HG03064 (cell line): ENCODE results near the gene GMPR.
"Not testable (repeated sequence)": the region's sequence is repeated elsewhere in the genome, so short reads cannot be mapped to it uniquely, and the experiment has no call there.

Experiments
- ATAC-seq: cut with Tn5 transposase; IDR thresholded peaks from one replicate; pipeline ENCODE4 v1.9.1; 2021; ENCODE audit warnings: low read depth; ENCODE audit not compliant: unreplicated experiment

The GMPR gene

DNA sequence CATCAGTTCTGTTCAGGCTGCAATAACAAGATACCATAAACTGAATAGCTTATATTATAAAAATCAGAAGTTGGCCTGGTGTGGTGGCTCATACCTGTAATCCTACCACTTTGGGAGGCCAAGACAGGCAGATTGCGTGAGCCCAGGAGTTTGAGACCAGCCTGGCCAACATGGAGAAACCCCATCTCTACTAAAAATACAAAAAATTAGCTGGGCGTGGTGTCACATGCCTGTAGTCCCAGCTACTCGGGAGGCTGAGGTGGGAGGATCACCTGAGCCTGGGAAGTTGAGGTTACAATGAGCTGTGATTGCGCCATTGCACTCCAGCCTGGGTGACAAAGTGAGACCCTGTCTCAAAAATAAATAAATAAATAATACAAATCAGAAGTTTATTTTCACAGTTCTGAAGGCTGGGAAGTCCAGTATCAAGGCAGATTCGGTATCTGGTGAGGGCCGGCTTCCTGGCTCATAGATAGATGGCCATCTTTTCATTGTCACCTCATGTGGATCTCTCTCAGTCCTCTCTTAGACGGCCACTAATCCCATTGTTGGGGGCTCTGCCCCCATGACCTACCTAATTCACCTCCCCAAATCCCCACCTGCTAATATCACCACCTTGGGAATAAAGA is 31.2 kb downstream of the GMPR start:
- not testable (repeated sequence) for ATAC-seq

DNA sequence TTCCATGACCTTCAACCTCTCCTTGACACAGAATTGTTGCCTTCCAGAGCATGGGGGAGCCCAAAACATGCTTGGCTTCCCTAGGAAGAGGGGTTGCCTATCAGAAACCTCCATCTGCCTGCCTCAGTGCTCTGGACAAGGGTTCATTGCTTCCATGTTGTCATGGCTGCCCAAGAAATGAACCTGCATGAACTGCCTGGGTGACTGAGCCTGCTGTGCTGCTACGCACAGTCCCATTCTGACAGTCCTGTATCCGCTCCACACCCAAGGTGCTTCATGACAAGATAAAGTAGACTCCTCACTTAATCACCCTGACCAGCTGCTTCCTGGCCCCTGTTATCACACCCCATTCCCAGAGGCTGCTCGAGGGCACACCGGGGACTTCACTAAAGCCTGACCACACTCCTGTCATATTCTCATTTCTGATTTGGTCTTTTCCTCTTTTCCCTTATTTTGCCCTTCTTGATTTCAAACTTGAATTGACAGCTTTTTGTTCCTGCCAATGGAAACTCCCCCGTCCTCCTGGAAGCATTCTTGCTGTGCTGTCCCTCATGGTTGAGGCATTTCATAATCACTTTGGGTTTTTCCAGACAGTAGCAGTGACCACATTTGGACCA is 31.9 kb downstream of the GMPR start:
- no peak for ATAC-seq

DNA sequence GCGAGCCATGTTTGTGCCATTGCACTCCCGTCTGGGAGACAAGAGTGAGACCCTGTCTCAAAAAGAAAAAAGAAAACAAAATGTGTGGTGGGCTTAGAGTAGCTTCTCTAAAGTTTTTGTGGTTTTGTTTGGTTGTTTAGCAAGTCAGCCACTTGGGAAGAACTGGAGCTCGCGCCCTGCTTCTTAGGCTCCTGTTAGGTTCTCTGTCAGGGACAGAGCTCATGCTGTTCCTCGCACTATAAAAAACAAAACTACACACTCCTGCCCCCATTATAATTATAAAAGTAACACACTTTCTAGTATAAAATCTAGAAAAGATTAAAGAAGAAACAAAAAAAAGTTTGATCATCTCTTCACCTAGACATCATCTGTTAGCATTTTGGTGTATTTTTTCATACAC is 33.0 kb downstream of the GMPR start:
- no peak for ATAC-seq

DNA sequence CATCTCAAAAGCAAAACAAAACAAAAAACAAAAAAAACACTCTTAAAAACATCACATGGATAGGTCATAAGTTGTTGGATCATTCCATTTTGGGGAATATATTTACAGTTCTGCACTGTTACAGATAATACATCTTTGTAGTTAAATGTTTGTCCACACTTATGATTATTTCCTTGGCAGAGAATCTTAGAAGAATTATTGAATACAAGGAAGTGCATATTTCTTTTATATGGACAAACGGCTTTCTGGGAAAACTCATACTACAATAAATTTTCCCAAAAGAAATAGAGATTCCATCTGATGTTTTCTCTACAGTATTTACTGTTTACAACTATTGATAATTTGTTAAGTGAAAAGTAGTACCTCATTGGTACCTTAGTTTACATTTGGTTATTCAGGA is 33.8 kb downstream of the GMPR start:
- no peak for ATAC-seq

DNA sequence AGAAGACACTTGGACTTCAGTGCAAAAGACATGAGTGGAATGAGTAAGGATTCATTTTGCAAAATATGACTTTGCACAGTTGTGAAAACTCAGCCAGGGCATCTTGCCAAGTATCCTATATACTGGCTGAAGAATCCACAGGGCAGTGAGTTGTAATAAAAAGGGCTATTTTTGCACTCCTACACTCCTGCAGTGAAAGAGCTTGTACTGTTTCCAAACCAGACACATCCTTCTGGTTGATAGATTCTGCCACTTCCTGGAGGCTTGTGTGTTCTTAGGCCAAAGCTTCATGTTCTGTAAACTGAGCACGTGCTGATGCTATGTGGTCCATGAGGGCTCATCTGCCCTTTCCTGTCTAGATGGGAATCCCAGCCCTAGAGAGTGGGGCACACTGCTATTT is 34.9 kb downstream of the GMPR start:
- ATAC-seq = no peak

DNA sequence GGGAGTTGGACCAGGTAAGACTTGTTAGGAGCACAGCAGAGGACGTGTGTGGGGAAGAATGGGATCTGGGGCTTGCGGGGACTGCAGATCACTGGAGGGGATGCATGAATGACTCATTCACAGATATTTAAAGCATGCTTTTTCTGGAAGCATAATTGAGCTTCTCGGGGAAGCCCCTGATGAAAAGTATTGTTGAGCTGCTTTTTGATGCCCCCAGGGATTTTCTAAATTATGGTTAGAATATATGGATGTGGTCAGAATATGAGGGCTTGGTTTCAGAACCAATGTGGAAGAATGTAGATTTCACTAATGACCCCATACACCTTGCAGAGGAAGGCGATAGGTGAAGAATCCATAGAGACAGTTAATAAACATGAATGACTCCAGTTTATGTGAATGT is 36.1 kb downstream of the GMPR start:
- ATAC-seq = no peak

DNA sequence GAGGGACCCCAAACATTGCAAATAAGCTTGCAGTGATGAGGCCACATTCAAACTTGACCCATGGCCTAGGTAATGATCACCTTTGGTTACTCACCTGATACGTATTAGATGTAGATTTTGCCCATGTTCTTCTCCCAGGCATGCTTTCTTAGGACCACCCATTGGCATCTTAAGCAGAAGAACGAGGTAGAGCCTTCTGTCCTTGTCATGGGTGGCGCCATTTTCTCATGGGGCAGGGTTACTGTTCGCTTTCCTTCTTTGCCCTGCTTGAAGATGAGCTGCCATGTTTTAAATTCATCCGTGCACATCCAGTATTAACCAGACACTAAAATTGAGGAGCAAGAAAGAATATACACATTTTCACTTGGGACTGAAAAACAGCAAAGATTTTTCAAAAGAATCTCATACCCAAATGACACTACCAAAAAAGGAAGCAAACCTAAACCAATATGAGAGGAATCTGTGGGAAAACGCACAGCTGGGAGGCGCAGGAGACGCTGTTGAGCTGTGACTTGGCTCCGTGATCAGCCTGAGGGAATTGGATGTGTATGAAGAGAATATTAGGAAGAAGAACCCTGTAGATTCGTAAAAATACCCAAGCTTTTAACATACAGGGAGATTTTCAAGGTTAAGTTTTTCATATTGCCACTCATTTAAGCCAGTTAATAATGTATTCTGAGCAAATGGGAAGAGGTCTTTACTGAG is 36.6 kb downstream of the GMPR start:
- no peak for ATAC-seq

DNA sequence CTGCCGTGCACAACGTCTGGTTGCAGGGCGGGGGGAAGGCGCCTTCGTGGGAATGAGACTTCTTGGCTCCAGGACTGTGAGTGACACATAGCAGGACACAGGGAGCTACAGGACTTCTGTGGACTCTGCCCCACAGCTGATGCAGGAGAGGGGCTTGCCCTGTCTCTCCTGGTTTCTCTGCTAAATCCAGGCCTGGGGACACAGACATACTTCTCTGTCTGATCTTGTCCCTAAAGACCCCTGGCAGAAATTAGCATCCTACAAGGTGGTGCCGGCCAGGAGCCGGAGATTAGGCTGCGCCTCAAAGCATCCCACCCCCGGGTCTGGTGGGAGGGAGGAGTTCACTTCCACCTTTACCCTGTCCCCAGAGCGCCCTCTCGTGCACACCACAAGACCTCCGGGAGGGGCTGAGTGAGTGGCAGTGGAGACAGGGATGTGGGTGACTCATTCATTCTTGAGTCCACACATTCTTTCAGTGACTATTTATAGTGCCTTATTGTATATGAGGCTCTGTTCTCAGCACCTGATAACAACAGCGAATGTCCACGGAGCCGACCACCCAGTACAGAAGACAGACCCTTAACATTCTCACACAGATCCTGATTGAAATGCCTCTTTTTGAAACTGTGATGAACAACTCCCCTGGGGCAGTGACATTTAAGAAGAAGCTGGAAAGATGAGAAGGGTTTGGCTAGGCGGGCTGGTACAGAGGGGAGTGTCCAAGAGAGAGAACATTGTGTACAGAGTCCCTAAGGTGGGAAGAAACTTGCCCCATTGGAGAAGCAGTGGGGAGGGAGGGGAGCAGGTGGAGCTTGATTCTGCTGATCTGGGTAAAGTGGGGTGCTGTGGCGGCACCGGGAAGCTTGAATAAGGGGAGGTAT is 39.0 kb downstream of the GMPR start:
- no peak for ATAC-seq

DNA sequence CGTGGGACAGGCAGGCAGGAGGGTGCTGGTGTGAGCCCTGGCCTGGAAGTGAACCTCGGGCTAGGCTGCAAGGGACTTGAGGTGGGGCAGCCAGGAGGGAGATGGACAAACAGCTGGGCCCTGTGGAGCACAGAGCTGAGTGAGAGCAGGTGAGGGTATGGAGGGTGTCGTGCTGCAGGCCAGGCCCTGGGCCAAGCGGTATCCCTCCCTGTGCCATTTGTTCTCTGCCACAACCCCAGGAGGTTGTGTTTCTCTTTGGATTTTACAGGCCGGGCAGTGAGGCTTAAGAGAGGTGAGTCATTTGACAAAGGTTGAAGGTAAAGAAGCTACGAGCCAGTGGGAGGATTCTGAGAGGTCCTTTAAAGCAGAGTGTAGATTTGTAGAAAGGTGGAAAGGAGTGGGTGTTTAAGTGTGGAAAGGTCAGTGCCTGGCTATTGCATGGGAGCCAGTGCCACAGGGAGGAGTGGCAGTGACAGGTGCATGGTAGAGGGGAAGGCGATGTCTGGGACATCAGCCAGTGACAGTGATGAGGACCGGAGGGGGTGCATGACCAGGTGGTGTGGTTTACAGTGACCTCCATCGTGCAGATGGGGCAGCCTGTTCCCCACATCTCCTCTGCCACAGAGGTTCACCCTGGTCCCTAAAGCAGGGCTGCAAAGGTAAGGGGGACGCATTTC is 39.8 kb downstream of the GMPR start:
- ATAC-seq = no peak

DNA sequence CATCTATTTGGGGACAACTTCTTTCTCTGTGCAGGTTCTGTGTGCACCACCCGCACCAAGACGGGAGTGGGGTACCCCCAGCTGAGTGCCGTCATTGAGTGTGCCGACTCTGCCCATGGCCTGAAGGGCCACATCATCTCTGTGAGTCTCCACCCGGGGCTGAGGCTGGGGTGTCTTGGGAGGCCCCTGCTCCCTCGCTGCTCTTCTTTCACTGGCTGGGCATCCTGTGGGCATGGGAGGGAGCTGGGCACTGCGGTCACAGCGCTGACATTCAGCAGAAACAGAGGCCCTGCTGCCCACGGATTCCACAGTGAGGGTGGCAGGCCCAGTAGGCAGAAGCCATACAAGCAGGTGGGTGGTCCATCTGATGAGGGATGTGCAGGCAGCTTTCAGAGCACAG is 40.4 kb downstream of the GMPR start:
- ATAC-seq = no peak

DNA sequence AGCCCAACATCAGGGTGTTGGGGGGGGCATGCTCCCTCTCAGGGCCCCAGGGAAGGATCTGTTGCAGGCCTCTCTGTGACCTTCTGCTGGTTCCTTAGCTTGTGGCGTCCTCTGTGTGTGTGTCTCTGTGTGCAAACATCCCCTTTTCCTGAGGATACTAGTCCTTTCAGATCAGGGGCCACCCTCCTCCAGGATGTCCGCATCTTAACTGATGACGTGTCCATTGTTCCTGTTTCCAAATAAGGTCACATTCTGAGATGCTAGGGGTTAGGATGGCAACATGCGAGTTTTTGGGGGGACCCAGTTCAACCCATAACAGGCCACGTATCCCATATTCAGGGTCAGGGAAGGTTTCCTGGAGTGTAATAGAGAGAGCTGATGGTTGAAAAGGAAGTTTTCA is 40.9 kb downstream of the GMPR start:
- no peak for ATAC-seq

DNA sequence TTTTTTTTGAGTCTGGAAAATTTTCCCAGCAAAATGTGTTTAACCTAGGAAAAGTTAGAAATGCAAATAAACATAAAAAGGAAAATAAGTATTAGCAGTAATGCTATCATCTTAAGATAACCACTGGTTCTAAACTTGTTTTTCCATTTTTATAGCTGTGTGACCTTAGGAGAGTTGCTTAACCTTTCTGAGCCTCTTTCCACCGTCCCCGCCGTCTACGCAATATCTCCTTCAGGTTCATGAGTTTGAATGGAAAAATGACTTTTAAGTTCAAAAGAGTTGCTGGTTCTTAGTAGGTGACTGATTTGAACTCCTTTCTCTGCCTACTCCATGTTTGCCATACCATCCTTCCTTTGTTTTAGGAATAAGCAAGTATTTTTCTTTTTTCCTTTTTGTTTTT is 44.0 kb downstream of the GMPR start:
- no peak for ATAC-seq

DNA sequence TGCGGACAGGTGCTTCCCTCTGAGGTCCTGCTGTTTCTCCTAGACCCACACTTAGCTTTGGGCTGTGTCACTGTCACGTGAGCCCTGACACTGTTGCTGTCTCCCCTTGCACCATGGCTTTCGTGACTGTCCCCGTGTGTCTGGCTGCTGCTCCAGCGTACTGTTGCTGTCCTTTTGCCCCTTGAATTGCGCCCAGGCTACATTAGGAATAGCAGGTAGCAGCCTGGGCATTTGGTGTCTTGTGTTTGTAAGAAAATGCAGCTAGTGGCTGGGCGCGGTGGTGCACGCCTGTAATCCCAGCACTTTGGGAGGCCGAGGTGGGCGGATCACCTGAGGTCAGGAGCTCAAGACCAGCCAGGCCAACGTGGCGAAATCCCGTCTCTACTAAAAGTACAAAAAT is 46.1 kb downstream of the GMPR start:
- ATAC-seq = no peak

DNA sequence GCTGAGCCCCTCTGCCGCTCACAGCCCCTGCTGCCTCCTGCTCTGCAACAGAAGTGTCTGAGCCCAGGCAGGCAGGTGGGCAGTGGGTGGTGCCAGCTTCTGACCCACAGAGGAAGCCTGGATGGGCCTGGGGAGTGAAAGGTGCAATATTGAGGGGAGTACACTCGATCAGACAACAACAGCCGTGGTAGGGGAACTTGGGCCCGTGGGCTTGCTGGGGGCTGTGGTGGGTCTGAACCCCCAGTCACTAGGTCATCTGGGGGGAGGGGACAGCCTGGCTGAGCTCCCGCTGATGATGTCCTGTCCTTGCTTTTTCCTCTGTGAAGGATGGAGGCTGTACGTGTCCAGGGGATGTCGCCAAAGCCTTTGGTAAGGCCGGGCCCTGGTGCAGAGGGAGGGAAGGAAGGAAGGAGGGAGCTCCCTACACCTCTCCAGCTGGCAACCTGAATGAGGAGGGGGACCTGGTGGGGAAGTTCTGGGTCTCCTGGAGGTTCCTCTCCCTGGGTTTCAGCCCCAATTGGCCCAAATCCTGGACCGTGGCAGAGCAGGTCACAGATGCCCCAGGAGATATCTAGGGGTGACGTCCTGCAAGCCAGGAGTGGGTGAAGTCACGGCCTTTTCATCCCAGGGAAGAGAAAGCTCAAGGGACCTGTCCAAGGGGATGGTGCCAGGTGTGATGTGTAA is 47.2 kb downstream of the GMPR start:
- no peak for ATAC-seq

DNA sequence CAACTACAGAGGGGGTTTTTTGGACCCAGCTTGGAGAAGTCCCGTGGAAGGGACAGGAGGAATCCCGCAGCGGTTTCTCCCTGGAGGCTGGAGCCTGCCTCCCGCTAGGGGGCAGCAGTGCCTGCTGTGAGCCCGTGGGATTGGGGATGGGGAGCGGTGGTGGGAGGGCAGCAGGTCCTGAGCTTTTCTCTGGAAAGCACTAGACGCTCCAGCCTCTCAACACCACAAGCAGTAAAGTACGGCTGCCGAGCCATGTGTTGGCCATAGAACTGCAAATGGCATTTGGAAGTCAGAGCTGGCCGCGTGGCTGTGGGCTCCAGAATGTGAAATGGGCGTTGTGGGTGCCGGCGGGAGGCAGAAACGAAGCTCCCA is 47.8 kb downstream of the GMPR start:
- ATAC-seq = no peak

DNA sequence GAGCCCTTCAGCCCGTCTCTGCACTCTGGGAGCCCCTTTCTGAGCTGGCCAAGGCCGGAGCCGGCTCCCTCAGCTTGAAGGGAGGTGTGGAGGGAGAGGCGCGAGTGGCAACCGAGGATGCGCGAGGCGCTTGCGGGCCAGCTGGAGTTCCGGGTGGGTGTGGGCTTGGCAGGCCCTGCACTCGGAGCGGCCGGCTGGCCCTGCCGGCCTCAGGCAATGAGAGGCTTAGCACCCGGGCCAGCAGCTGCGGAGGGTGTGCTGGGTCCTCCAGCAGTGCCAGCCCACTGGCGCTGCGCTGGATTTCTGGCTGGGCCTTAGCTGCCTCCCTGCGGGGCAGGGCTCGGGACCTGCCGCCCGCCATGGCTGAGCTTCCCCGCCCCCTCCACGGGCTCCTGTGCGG is 49.8 kb downstream of the GMPR start:
- no peak for ATAC-seq

DNA sequence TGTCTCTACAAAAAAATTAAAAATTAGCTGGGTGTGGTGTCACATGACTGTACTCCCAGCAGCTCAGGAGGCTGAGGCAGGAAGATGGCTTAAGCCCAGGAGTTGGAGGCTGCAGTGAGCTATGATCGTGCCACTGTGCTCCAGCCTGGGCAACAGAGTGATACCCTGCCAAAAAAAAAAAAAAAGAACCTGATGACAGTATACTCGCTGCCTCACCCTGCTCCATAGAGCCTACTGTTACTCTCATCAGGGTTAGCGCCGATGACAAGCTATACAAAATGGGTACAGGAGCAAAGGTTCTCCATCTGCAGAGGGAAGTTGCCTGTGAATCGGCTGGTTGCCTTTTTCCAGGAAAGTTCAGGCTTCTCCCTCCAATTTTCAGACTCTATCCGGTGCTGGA is 53.4 kb downstream of the GMPR start:
- no peak for ATAC-seq

DNA sequence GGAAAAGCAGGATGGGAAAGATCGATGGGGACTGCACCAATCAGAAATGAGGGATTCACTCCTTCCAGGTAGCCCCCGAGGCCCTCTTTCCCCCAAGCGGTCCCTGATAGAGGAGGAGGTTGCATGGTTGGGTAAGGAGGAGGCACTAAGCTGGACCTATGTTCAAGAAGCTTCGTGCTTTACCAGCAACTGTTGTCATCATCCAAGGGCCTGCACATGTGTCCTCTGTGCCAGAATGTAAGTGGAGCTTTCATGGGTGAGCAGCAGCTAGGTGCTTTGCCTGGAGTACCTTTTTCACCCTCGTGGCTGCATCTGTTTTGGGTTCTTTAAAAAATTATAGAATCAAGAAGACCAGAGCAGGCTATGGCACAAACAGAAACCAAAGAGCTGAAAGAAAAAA is 54.0 kb downstream of the GMPR start:
- ATAC-seq = no peak

DNA sequence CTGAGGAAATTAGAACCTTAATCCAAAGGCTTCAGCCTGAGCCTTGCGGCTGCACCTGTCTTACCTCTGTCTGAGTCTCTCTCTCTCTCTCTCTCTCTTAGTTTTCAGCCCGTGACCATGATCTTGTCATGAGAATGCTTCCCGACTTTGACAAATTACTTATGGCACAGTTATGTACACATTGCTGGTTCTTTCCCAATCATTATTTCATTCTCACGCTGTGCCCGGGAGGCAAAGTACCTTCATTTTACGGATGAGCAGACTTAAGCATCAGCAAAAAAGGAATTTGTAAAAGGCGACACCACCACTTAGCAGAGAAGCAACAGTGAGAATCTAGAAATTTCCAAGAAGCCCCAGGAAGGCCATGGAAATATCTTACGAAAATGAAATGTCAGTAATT is 54.6 kb downstream of the GMPR start:
- no peak for ATAC-seq

DNA sequence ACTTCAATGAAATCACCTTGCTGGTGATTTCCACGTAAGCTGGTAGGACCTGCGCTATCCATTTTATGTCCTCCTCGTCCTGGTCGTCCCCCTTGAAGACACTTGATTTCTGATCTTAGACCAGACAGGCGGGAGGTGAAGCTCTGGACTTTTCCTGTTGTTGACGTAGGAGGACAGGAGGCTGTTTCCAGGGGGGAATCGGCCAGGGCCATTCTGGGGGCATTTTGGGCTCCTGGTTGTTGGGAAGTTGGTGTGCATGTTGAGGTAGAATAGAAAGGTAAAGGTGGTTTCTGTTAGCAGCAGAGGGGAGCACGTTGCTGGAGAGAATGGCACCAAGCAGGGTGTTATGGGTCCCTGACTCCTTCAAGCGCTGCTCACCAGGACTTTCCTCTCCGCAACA is 56.0 kb downstream of the GMPR start:
- no peak for ATAC-seq
